ENCODE results near the gene LCNL1. TPM values are rescaled to one million over a fixed set of nuclear protein-coding genes. Genes with fewer than 3 reads are reported as not detected.

LCNL1 gene
- total RNA-seq, 4 donors from 2014 or later, result 0.28 to 0.83 TPM; not detected in 2

GRCh38 chr9:136952876-136953770, 29.7 kb upstream of the LCNL1 start:
- no peaks in the 10 kb centered on the region for H3K36me3 ChIP-seq

GRCh38 chr9:136953771-136954269, 29.0 kb upstream of the LCNL1 start:
- Histone ChIP-seq H3K9me3 (no peaks in the 10 kb centered on the region), H3K36me3 (no peaks in the 10 kb centered on the region), H3K4me3 (no peak overlapping the region), H3K27ac (no peak overlapping the region), H3K4me1 (peaks cover 0 to 13% (median 4%) of the 10 kb centered on the region in 4 donors), H3K27me3 (no peaks in the 10 kb centered on the region)
- DNase-seq, result no peak
- no peak for TF ChIP-seq POLR2A (IDR thresholded peaks at IDR 0.05)
- TF ChIP-seq, protein P1, sequence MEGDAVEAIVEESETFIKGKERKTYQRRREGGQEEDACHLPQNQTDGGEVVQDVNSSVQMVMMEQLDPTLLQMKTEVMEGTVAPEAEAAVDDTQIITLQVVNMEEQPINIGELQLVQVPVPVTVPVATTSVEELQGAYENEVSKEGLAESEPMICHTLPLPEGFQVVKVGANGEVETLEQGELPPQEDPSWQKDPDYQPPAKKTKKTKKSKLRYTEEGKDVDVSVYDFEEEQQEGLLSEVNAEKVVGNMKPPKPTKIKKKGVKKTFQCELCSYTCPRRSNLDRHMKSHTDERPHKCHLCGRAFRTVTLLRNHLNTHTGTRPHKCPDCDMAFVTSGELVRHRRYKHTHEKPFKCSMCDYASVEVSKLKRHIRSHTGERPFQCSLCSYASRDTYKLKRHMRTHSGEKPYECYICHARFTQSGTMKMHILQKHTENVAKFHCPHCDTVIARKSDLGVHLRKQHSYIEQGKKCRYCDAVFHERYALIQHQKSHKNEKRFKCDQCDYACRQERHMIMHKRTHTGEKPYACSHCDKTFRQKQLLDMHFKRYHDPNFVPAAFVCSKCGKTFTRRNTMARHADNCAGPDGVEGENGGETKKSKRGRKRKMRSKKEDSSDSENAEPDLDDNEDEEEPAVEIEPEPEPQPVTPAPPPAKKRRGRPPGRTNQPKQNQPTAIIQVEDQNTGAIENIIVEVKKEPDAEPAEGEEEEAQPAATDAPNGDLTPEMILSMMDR (IDR thresholded peaks at IDR 0.05), result no peak

More at GRCh38 chr9:136952876-136953770, 29.7 kb upstream of the LCNL1 start:
- no peak for DNase-seq
- Histone ChIP-seq H3K27me3 (no peaks in the 10 kb centered on the region), H3K4me3 (no peak overlapping the region), H3K4me1 (peaks cover 0 to 19% (median 4%) of the 10 kb centered on the region in 4 donors), H3K9me3 (no peaks in the 10 kb centered on the region), H3K27ac (no peak overlapping the region)
- TF ChIP-seq, protein P1 (IDR thresholded peaks at IDR 0.05), result no peak
- no peak for TF ChIP-seq POLR2A (IDR thresholded peaks at IDR 0.05)

DNA sequence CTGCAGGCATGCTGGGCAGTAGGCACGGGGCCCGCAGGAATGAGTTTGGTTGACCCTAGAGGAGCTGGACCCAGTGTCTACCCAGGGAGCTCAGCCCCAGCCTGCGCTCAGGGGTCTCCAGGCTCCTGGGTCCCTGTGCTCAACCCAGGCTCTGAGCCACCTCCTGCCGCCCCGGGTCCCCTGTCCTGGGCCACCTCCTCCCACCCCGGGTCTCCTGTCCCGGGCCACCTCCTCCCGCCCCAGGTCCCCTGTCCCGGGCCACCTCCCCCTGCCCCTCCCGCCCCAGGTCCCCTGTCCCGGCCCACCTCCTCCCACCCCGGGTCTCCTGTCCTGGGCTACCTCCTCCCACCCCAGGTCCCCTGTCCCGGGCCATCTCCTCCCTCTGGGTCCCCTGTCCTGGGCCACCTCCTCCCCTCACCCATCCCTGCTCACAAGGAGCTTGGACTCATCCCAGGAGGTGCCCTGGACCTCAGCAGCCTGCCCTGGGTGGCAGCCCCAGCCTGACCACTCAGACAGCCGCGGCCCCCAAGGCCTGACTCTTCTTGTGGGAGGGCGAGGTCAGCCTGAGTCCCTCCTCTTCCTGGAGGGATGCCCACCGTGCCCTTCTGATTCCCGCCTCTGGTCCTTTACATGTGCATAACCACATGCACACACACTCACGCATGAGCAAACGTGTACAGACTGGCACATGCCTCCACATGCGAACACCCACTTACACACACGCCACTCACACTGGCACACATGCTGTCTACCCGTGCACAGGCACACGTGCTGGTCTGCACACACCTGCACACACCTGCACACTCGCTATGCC, 28.3 kb upstream of the LCNL1 start:
- no peak for DNase-seq
- no peaks in the 10 kb centered on the region for H3K9me3 ChIP-seq
- no peak overlapping the region for H3K27ac ChIP-seq
- H3K4me1 ChIP-seq, result peaks cover 0 to 8% (median 2%) of the 10 kb centered on the region in 4 donors
- H3K36me3 ChIP-seq, result no peaks in the 10 kb centered on the region
- TF ChIP-seq POLR2A (IDR thresholded peaks at IDR 0.05), result no peak
- TF ChIP-seq, protein P1 (IDR thresholded peaks at IDR 0.05), result no peak
- H3K4me3 ChIP-seq, result no peak overlapping the region
- no peaks in the 10 kb centered on the region for H3K27me3 ChIP-seq

- Histone ChIP-seq H3K4me3 (no peak overlapping the region), H3K36me3 (no peaks in the 10 kb centered on the region), H3K9me3 (no peaks in the 10 kb centered on the region), H3K27ac (no peak overlapping the region), H3K4me1 (peaks cover 0 to 4% (median 2%) of the 10 kb centered on the region in 4 donors), H3K27me3 (no peaks in the 10 kb centered on the region)
- DNase-seq, result no peak
- no peak for TF ChIP-seq POLR2A (IDR thresholded peaks at IDR 0.05)
- TF ChIP-seq, protein P1 (IDR thresholded peaks at IDR 0.05), result no peak
Measured at GRCh38 chr9:136955202-136955942, 27.4 kb upstream of the LCNL1 start.

GRCh38 chr9:136955943-136956335, 26.9 kb upstream of the LCNL1 start:
- H3K9me3 ChIP-seq, result no peaks in the 10 kb centered on the region
- no peak for DNase-seq
- H3K36me3 ChIP-seq, result no peaks in the 10 kb centered on the region
- no peaks in the 10 kb centered on the region for H3K27me3 ChIP-seq
- no peak for TF ChIP-seq POLR2A (IDR thresholded peaks at IDR 0.05)
- TF ChIP-seq, protein P1 (IDR thresholded peaks at IDR 0.05), result no peak
- H3K27ac ChIP-seq, result no peak overlapping the region
- no peak overlapping the region for H3K4me3 ChIP-seq
- H3K4me1 ChIP-seq, result no peaks in the 10 kb centered on the region

All from Peyer's patch (tissue), 4 donors.